WTC11 (cell line): ENCODE results near the gene FNDC3B. TPM values are rescaled to one million over a fixed set of nuclear protein-coding genes. Genes with fewer than 3 reads are reported as not detected.

ENCODE experiments used
- ATAC-seq: fragments of 200-7000 bp; cut with Tn5 transposase; 2 replicates; pipeline ENCODE4 v1.10.0; 2021; ENCODE audit warnings: mild to moderate bottlenecking, moderate library complexity
- CTCF ChIA-PET: fragments of 300-600 bp; sonication (Branson Sonifier 250); formaldehyde crosslinking; loops from one replicate; lab custom pipeline; 2021; ENCODE audit warnings: antibody characterized with exemption; lab: Charles Lee
- POLR2A ChIA-PET: fragments of 350-600 bp; sonication (Branson Sonifier 250); formaldehyde crosslinking; loops from one replicate; lab custom pipeline; 2021; ENCODE audit warnings: antibody characterized with exemption; lab: Charles Lee
- DNase-seq: peaks from one replicate; pipeline ENCODE4 v3.0.0; 2021; ENCODE audit warnings: low spot score
- H3K27ac Mint-ChIP-seq: 2 replicates; pipeline ENCODE4 v1.8.0; 2021; ENCODE audit warnings: mixed read lengths
- H3K27me3 Mint-ChIP-seq: 2 replicates; pipeline ENCODE4 v1.8.0; 2021; ENCODE audit warnings: low read depth, mild to moderate bottlenecking, moderate library complexity, mixed read lengths
- H3K36me3 Mint-ChIP-seq: 2 replicates; pipeline ENCODE4 v1.8.0; 2021; ENCODE audit warnings: mixed read lengths
- H3K4me1 Mint-ChIP-seq: 2 replicates; pipeline ENCODE4 v1.8.0; 2022; ENCODE audit warnings: mixed read lengths
- H3K4me3 Mint-ChIP-seq: 2 replicates; pipeline ENCODE4 v1.8.0; 2021; ENCODE audit warnings: mild to moderate bottlenecking, moderate library complexity, mixed read lengths
- H3K9me3 Mint-ChIP-seq: 2 replicates; pipeline ENCODE4 v1.8.0; 2021; ENCODE audit warnings: mixed read lengths
- AFF4 ChIP-seq: sonication (generic); formaldehyde crosslinking; IDR thresholded peaks from 2 replicates; pipeline ENCODE4 v1.8.1; 2023; ENCODE audit warnings: mild to moderate bottlenecking, missing genetic modification reagents, borderline replicate concordance
- ATF1 ChIP-seq: sonication (generic); formaldehyde crosslinking; IDR thresholded peaks from 2 replicates; pipeline ENCODE4 v1.8.1; 2023; ENCODE audit warnings: mild to moderate bottlenecking, moderate library complexity, missing genetic modification reagents
- CDX4 ChIP-seq: fragments of 250-450 bp; sonication (Bioruptor Pico); IDR thresholded peaks from 2 replicates; pipeline ENCODE4 v1.9.0; 2021; ENCODE audit warnings: moderate library complexity, mild to moderate bottlenecking, inconsistent platforms, borderline replicate concordance
- ETV6 ChIP-seq: sonication (generic); formaldehyde crosslinking; IDR thresholded peaks from 2 replicates; pipeline ENCODE4 v1.8.1; 2022; ENCODE audit warnings: mild to moderate bottlenecking, missing genetic modification reagents
- JAZF1 ChIP-seq: fragments of 250-450 bp; sonication (Bioruptor Pico); IDR thresholded peaks from 2 replicates; pipeline ENCODE4 v1.9.0; 2021; ENCODE audit warnings: moderate library complexity, mild to moderate bottlenecking, inconsistent platforms
- NFATC4 ChIP-seq: fragments of 250-450 bp; sonication (Bioruptor Pico); IDR thresholded peaks from 2 replicates; pipeline ENCODE4 v1.9.0; 2021; ENCODE audit warnings: mild to moderate bottlenecking
- NR3C1 ChIP-seq: sonication (generic); formaldehyde crosslinking; conservative IDR thresholded peaks from 2 replicates; pipeline ENCODE4 v1.8.1; 2023; ENCODE audit warnings: low read depth, mild to moderate bottlenecking, missing genetic modification reagents
- SOX15 ChIP-seq: fragments of 250-450 bp; sonication (Bioruptor Pico); IDR thresholded peaks from 2 replicates; pipeline ENCODE4 v1.9.0; 2021; ENCODE audit warnings: mild to moderate bottlenecking
- TCF7 ChIP-seq: sonication (generic); formaldehyde crosslinking; IDR thresholded peaks from 2 replicates; pipeline ENCODE4 v1.8.0; 2022; ENCODE audit warnings: mild to moderate bottlenecking, low read depth, missing genetic modification reagents, moderate library complexity
- USF1 ChIP-seq: sonication (generic); formaldehyde crosslinking; IDR thresholded peaks from 2 replicates; pipeline ENCODE4 v1.8.0; 2022; ENCODE audit warnings: mild to moderate bottlenecking, missing genetic modification reagents
- ZBTB21 ChIP-seq: sonication (generic); formaldehyde crosslinking; IDR thresholded peaks from 2 replicates; pipeline ENCODE4 v1.8.1; 2023; ENCODE audit warnings: mild to moderate bottlenecking, missing genetic modification reagents, borderline replicate concordance
- ZNF263 ChIP-seq: sonication (generic); formaldehyde crosslinking; IDR thresholded peaks from 2 replicates; pipeline ENCODE4 v1.8.1; 2022; ENCODE audit warnings: low read depth, mild to moderate bottlenecking, moderate library complexity, missing genetic modification reagents
- ZNF396 ChIP-seq: fragments of 250-450 bp; sonication (Bioruptor Pico); IDR thresholded peaks from 2 replicates; pipeline ENCODE4 v1.8.0; 2021; ENCODE audit warnings: mild to moderate bottlenecking, moderate library complexity, borderline replicate concordance
- ZNF512 ChIP-seq: sonication (generic); formaldehyde crosslinking; IDR thresholded peaks from 2 replicates; pipeline ENCODE4 v1.8.1; 2022; ENCODE audit warnings: missing genetic modification reagents, borderline replicate concordance
- ZNF671 ChIP-seq: fragments of 250-450 bp; sonication (Bioruptor Pico); IDR thresholded peaks from 2 replicates; pipeline ENCODE4 v1.8.0; 2021; ENCODE audit warnings: mild to moderate bottlenecking
- total RNA-seq: library from RNA; stranded (reverse); gene quantifications from 3 replicates; pipeline ENCODE4 v1.2.3, GENCODE V29; 2021
- TF ChIP-seq, protein P1 (sequence below): fragments of 250-450 bp; sonication (Bioruptor Pico); IDR thresholded peaks from 2 replicates; pipeline ENCODE4 v1.9.0; 2021; ENCODE audit warnings: mild to moderate bottlenecking, borderline replicate concordance
- TF ChIP-seq, protein P2 (sequence below): sonication (generic); formaldehyde crosslinking; IDR thresholded peaks from 2 replicates; pipeline ENCODE4 v1.8.1; 2023; ENCODE audit warnings: mild to moderate bottlenecking, missing genetic modification reagents, moderate library complexity

Gene FNDC3B
- total RNA-seq, 1 experiment from 2014 or later, result 42.8 TPM

DNA sequence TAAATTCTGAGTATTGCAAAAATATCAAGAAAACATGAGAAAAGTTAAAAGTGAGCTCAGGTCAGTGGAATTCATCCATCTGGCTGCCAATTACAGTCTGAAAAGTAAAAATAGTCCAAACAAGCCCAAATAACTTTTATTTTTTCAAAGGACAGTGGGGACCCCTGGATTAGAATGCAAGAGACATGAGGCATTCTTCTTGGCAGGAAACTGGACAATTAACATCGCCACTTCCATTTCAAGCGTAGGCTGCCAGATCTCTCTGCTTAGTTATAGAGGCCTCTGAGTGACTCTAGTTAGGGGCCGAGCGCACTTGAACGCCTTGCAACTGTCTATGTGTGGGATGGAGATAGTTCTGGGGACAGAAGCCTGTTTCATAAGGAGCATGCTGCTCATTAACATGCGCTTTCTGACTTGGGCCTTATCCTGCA is 219.7 kb downstream of the FNDC3B start:
- H3K27ac Mint-ChIP-seq, result 0 out of 2 replicates have a peak overlapping the region, but pooled peaks have one; percentile 79

More for the DNA sequence above, 219.7 kb downstream of the FNDC3B start:
- no peak overlapping the region for H3K4me3 Mint-ChIP-seq
- ATAC-seq, result no peak
- ChIA-PET CTCF (interaction anchor here (1.2 kb wide), 1 partner anchor 73 kb away, joined by 3 read pairs; no protein-coding TSS in a partner anchor), POLR2A (no interaction called here)
- no peak for TF ChIP-seq ZNF671 (CRISPR knock-in tag)
- TF ChIP-seq ZNF263 (CRISPR knock-in tag), result no peak
- TF ChIP-seq ATF1, result no peak
- TF ChIP-seq ZNF396 (CRISPR knock-in tag), result no peak
- TF ChIP-seq NR3C1 (CRISPR knock-in tag), result no peak
- TF ChIP-seq, protein P1, sequence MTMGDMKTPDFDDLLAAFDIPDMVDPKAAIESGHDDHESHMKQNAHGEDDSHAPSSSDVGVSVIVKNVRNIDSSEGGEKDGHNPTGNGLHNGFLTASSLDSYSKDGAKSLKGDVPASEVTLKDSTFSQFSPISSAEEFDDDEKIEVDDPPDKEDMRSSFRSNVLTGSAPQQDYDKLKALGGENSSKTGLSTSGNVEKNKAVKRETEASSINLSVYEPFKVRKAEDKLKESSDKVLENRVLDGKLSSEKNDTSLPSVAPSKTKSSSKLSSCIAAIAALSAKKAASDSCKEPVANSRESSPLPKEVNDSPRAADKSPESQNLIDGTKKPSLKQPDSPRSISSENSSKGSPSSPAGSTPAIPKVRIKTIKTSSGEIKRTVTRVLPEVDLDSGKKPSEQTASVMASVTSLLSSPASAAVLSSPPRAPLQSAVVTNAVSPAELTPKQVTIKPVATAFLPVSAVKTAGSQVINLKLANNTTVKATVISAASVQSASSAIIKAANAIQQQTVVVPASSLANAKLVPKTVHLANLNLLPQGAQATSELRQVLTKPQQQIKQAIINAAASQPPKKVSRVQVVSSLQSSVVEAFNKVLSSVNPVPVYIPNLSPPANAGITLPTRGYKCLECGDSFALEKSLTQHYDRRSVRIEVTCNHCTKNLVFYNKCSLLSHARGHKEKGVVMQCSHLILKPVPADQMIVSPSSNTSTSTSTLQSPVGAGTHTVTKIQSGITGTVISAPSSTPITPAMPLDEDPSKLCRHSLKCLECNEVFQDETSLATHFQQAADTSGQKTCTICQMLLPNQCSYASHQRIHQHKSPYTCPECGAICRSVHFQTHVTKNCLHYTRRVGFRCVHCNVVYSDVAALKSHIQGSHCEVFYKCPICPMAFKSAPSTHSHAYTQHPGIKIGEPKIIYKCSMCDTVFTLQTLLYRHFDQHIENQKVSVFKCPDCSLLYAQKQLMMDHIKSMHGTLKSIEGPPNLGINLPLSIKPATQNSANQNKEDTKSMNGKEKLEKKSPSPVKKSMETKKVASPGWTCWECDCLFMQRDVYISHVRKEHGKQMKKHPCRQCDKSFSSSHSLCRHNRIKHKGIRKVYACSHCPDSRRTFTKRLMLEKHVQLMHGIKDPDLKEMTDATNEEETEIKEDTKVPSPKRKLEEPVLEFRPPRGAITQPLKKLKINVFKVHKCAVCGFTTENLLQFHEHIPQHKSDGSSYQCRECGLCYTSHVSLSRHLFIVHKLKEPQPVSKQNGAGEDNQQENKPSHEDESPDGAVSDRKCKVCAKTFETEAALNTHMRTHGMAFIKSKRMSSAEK (CRISPR knock-in tag), result no peak
- TF ChIP-seq JAZF1 (CRISPR knock-in tag), result no peak
- TF ChIP-seq AFF4 (CRISPR knock-in tag), result no peak
- TF ChIP-seq TCF7 (CRISPR knock-in tag), result no peak
- TF ChIP-seq ETV6 (CRISPR knock-in tag), result no peak
- TF ChIP-seq USF1, result no peak
- TF ChIP-seq, protein P2, sequence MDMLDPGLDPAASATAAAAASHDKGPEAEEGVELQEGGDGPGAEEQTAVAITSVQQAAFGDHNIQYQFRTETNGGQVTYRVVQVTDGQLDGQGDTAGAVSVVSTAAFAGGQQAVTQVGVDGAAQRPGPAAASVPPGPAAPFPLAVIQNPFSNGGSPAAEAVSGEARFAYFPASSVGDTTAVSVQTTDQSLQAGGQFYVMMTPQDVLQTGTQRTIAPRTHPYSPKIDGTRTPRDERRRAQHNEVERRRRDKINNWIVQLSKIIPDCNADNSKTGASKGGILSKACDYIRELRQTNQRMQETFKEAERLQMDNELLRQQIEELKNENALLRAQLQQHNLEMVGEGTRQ (CRISPR knock-in tag), result no peak
- TF ChIP-seq ZNF512 (CRISPR knock-in tag), result no peak
- no peak for TF ChIP-seq SOX15
- no peak for TF ChIP-seq CDX4 (CRISPR knock-in tag)
- no peak for TF ChIP-seq NFATC4 (CRISPR knock-in tag)
- TF ChIP-seq ZBTB21 (CRISPR knock-in tag), result no peak
- no peaks in the 10 kb centered on the region for H3K27me3 Mint-ChIP-seq
- H3K36me3 Mint-ChIP-seq, result peaks cover 6% of the 10 kb centered on the region
- peaks cover 43% of the 10 kb centered on the region for H3K4me1 Mint-ChIP-seq
- H3K9me3 Mint-ChIP-seq, result no peaks in the 10 kb centered on the region
- no peak for DNase-seq
